HEK293 (cell line): ENCODE measurements around the gene RPL6.
A peak's percentile ranks its signal among the peaks of the same experiment; 100 is the strongest.
"Not testable (repeated sequence)": the region's sequence is repeated elsewhere in the genome, so short reads cannot be mapped to it uniquely, and the experiment has no call there.

Experiments
- CTCF ChIA-PET: fragments of 350-600 bp; formaldehyde crosslinking; extraction: SDS; loops from one replicate; lab custom pipeline; 2021; ENCODE audit warnings: antibody characterized with exemption; lab: Yijun Ruan, JAX
- POLR2A ChIA-PET: fragments of 300-600 bp; formaldehyde crosslinking; extraction: SDS; loops from one replicate; lab custom pipeline; 2020; ENCODE audit warnings: antibody characterized with exemption, inconsistent platforms; lab: Yijun Ruan, JAX
- H3K27ac ChIP-seq: fragments of 200-500 bp; sonication (Bioruptor generic); 2 replicates; pipeline ENCODE4 v1.5.1; 2014; ENCODE audit warnings: low read depth, low read length, control low read depth, inconsistent platforms; ENCODE audit errors: extremely low read depth
- H3K36me3 ChIP-seq, 2 experiments: fragments of 200-500 bp in 1 of 2; sonication (Bioruptor generic) in 1 of 2; 1 replicate in 1 of 2; 2 replicates in 1 of 2; pipeline ENCODE4 v1.5.1; 2014 to 2017; ENCODE audit warnings: inconsistent platforms in 2 of 2, low read length in 2 of 2; ENCODE audit not compliant: control insufficient read depth in 2 of 2, insufficient read depth in 1 of 2
- H3K4me1 ChIP-seq: fragments of 200-500 bp; sonication (Bioruptor generic); 2 replicates; pipeline ENCODE4 v1.5.1; 2014; ENCODE audit warnings: mild to moderate bottlenecking, low read length, inconsistent platforms; ENCODE audit not compliant: control insufficient read depth, insufficient read depth
- H3K4me3 ChIP-seq: 2 replicates; pipeline ENCODE4 v1.5.1; 2011; ENCODE audit warnings: low read depth, mild to moderate bottlenecking, control low read depth, low read length, moderate library complexity
- H3K9me3 ChIP-seq: fragments of 200-500 bp; sonication (Bioruptor generic); 2 replicates; pipeline ENCODE4 v1.5.1; 2014; ENCODE audit warnings: low read depth, low read length, inconsistent platforms; ENCODE audit not compliant: control insufficient read depth, insufficient read depth
- CTCF ChIP-seq: fragments of 450-650 bp; formaldehyde crosslinking; IDR thresholded peaks from 2 replicates; pipeline ENCODE4 v1.5.1; 2016; ENCODE audit warnings: missing biosample characterization, missing genetic modification characterization
- ELK4 ChIP-seq: IDR thresholded peaks from 2 replicates; pipeline ENCODE4 v1.6.1; 2011; ENCODE audit warnings: mild to moderate bottlenecking, low read depth, low read length, borderline replicate concordance
- GLIS1 ChIP-seq: fragments of 450-650 bp; formaldehyde crosslinking; IDR thresholded peaks from 2 replicates; pipeline ENCODE4 v1.5.1; 2016; ENCODE audit warnings: missing biosample characterization, missing genetic modification characterization
- KLF8 ChIP-seq: fragments of 450-650 bp; formaldehyde crosslinking; IDR thresholded peaks from 2 replicates; pipeline ENCODE4 v1.5.1; 2016; ENCODE audit warnings: missing biosample characterization, missing genetic modification characterization
- ZBTB1 ChIP-seq: fragments of 450-650 bp; formaldehyde crosslinking; IDR thresholded peaks from 2 replicates; pipeline ENCODE4 v1.5.1; 2016; ENCODE audit warnings: missing biosample characterization, missing genetic modification characterization
- ZNF221 ChIP-seq: fragments of 450-650 bp; formaldehyde crosslinking; IDR thresholded peaks from 2 replicates; pipeline ENCODE4 v1.5.1; 2017; ENCODE audit warnings: missing biosample characterization, missing genetic modification characterization, borderline replicate concordance
- ZNF324 ChIP-seq: fragments of 450-650 bp; formaldehyde crosslinking; IDR thresholded peaks from 2 replicates; pipeline ENCODE4 v1.5.1; 2016; ENCODE audit warnings: missing biosample characterization, missing genetic modification characterization
- ZNF354C ChIP-seq: fragments of 450-650 bp; formaldehyde crosslinking; IDR thresholded peaks from 2 replicates; pipeline ENCODE4 v1.5.1; 2016; ENCODE audit warnings: missing biosample characterization, missing genetic modification characterization, low read depth, borderline replicate concordance
- ZNF521 ChIP-seq: fragments of 450-650 bp; formaldehyde crosslinking; IDR thresholded peaks from 2 replicates; pipeline ENCODE4 v1.5.1; 2017; ENCODE audit warnings: missing biosample characterization, mild to moderate bottlenecking, missing genetic modification characterization
- ZNF555 ChIP-seq: fragments of 450-650 bp; formaldehyde crosslinking; conservative IDR thresholded peaks from 2 replicates; pipeline ENCODE4 v1.5.1; 2017; ENCODE audit warnings: missing biosample characterization, mild to moderate bottlenecking, missing genetic modification characterization, inconsistent platforms
- ZNF621 ChIP-seq: fragments of 450-650 bp; formaldehyde crosslinking; IDR thresholded peaks from 2 replicates; pipeline ENCODE4 v1.5.1; 2017; ENCODE audit warnings: missing biosample characterization, missing genetic modification characterization
- ZNF623 ChIP-seq: fragments of 450-650 bp; formaldehyde crosslinking; IDR thresholded peaks from 2 replicates; pipeline ENCODE4 v1.5.1; 2016; ENCODE audit warnings: missing biosample characterization, missing genetic modification characterization
- ZNF624 ChIP-seq: fragments of 450-650 bp; formaldehyde crosslinking; IDR thresholded peaks from 2 replicates; pipeline ENCODE4 v1.5.1; 2017; ENCODE audit warnings: missing biosample characterization, missing genetic modification characterization
- ZNF629 ChIP-seq: fragments of 450-650 bp; formaldehyde crosslinking; IDR thresholded peaks from 2 replicates; pipeline ENCODE4 v1.5.1; 2017; ENCODE audit warnings: missing biosample characterization, missing genetic modification characterization
- ZNF660 ChIP-seq: fragments of 450-650 bp; IDR thresholded peaks from 2 replicates; pipeline ENCODE4 v1.5.1; 2018; ENCODE audit warnings: missing biosample characterization, mild to moderate bottlenecking, missing genetic modification characterization
- ZNF664 ChIP-seq: fragments of 450-650 bp; formaldehyde crosslinking; IDR thresholded peaks from 2 replicates; pipeline ENCODE4 v1.5.1; 2016; ENCODE audit warnings: missing biosample characterization, missing genetic modification characterization
- ZNF830 ChIP-seq: fragments of 450-650 bp; IDR thresholded peaks from 2 replicates; pipeline ENCODE4 v1.5.0; 2018; ENCODE audit warnings: missing biosample characterization, missing genetic modification characterization, low read depth, mild to moderate bottlenecking, moderate library complexity
- ZNF837 ChIP-seq: fragments of 450-650 bp; formaldehyde crosslinking; IDR thresholded peaks from 2 replicates; pipeline ENCODE4 v1.5.1; 2016; ENCODE audit warnings: missing biosample characterization, missing genetic modification characterization
- TF ChIP-seq, protein P1 (sequence below): fragments of 450-650 bp; formaldehyde crosslinking; IDR thresholded peaks from 2 replicates; pipeline ENCODE4 v1.5.1; 2016; ENCODE audit warnings: missing biosample characterization, missing genetic modification characterization
- TF ChIP-seq, protein P2 (sequence below): fragments of 450-650 bp; formaldehyde crosslinking; IDR thresholded peaks from 2 replicates; pipeline ENCODE4 v1.5.1; 2016; ENCODE audit warnings: missing biosample characterization, missing genetic modification characterization
- TF ChIP-seq, protein P3 (sequence below): fragments of 450-650 bp; formaldehyde crosslinking; IDR thresholded peaks from 2 replicates; pipeline ENCODE4 v1.5.1; 2016; ENCODE audit warnings: missing biosample characterization, missing genetic modification characterization

The RPL6 gene

DNA sequence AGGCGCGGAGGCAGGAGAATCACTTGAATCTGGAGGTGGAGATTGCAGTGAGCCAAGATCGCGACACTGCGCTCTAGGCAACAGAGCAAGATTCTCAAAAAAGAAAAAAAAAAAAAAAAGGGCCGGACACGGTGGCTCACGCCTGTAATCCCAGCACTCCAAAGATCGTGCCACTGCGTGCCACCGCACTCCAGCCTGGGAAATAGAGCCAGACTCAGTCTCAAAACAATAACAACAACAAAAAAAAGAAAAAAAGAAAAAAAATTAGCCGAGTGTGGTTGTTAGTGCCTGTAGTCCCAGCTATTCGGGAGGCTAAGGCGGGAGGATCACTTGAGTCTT lies 470 bp upstream of the RPL6 start:
- TF ChIP-seq ZNF837 (no peak), ZNF354C (tag by site-specific recombination) (no peak), ZNF624 (no peak), ELK4 (no peak), ZNF629 (tag by site-specific recombination) (no peak), ZNF324 (tag by site-specific recombination) (0 out of 2 replicates have a peak, but pooled peaks have one; percentile 3)
- TF ChIP-seq, protein P1, sequence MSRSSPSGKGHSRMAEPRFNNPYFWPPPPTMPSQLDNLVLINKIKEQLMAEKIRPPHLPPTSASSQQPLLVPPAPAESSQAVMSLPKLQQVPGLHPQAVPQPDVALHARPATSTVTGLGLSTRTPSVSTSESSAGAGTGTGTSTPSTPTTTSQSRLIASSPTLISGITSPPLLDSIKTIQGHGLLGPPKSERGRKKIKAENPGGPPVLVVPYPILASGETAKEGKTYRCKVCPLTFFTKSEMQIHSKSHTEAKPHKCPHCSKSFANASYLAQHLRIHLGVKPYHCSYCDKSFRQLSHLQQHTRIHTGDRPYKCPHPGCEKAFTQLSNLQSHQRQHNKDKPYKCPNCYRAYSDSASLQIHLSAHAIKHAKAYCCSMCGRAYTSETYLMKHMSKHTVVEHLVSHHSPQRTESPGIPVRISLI (tag by site-specific recombination), result 0 out of 2 replicates have a peak, but pooled peaks have one; percentile 47
- TF ChIP-seq, protein P2, sequence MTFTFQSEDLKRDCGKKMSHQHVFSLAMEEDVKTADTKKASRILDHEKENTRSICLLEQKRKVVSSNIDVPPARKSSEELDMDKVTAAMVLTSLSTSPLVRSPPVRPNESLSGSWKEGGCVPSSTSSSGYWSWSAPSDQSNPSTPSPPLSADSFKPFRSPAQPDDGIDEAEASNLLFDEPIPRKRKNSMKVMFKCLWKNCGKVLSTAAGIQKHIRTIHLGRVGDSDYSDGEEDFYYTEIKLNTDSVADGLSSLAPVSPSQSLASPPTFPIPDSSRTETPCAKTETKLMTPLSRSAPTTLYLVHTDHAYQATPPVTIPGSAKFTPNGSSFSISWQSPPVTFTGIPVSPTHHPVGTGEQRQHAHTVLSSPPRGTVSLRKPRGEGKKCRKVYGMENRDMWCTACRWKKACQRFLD, result no peak
- TF ChIP-seq, all 188 proteins: peak for 2
- Histone ChIP-seq H3K27ac (no peak overlapping the region), H3K9me3 (no peaks in the 10 kb centered on the region), H3K4me1 (no peaks in the 10 kb centered on the region), H3K36me3 (peaks cover 24 to 41% of the 10 kb centered on the region in 2 experiments), H3K4me3 (no peak overlapping the region)
- ChIA-PET POLR2A (no interaction called here), CTCF (interaction anchor here (0.6 to 1.1 kb wide), 3 partner anchors 32 to 597 kb away, joined by 3 to 10 read pairs (median 4); no protein-coding TSS in a partner anchor)

DNA sequence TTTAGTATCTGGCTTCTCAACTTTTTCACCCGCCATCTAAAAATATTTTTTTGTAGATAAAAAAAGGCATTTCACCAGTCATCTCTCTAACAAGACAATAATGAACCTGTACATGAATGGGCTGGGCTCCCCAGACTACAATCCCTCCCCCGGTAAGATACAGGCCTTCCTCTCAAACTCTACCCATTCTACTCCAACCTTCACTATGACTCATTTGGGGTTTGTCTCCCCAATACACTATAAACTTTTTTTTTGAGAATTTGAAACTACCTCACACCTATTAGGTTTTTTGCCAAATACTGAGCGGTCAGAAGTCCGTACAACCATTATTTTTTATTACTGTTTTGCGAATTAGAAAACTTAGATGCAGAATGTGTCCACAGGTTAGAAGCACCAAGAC lies 784 bp downstream of the RPL6 start:
- TF ChIP-seq ZNF521 (tag by site-specific recombination) (no peak), ZNF555 (tag by site-specific recombination) (no peak), ZNF624 (no peak), ZNF660 (tag by site-specific recombination) (no peak), ZNF664 (tag by site-specific recombination) (no peak), ZNF623 (tag by site-specific recombination) (no peak), ZNF621 (tag by site-specific recombination) (no peak), GLIS1 (tag by site-specific recombination) (no peak), ZBTB1 (tag by site-specific recombination) (no peak), ZNF221 (tag by site-specific recombination) (no peak), ZNF830 (tag by site-specific recombination) (no peak), KLF8 (tag by site-specific recombination) (no peak), CTCF (tag by site-specific recombination) (no peak)
- TF ChIP-seq, protein P3, sequence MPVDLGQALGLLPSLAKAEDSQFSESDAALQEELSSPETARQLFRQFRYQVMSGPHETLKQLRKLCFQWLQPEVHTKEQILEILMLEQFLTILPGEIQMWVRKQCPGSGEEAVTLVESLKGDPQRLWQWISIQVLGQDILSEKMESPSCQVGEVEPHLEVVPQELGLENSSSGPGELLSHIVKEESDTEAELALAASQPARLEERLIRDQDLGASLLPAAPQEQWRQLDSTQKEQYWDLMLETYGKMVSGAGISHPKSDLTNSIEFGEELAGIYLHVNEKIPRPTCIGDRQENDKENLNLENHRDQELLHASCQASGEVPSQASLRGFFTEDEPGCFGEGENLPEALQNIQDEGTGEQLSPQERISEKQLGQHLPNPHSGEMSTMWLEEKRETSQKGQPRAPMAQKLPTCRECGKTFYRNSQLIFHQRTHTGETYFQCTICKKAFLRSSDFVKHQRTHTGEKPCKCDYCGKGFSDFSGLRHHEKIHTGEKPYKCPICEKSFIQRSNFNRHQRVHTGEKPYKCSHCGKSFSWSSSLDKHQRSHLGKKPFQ (tag by site-specific recombination), result no peak
- Histone ChIP-seq H3K36me3 (peaks cover 30 to 51% of the 10 kb centered on the region in 2 experiments), H3K27ac (peak overlapping the region; percentile 100), H3K4me3 (peak overlapping the region; percentile 93), H3K9me3 (no peaks in the 10 kb centered on the region), H3K4me1 (no peaks in the 10 kb centered on the region)
- ChIA-PET POLR2A (no interaction called here), CTCF (no interaction called here)

DNA sequence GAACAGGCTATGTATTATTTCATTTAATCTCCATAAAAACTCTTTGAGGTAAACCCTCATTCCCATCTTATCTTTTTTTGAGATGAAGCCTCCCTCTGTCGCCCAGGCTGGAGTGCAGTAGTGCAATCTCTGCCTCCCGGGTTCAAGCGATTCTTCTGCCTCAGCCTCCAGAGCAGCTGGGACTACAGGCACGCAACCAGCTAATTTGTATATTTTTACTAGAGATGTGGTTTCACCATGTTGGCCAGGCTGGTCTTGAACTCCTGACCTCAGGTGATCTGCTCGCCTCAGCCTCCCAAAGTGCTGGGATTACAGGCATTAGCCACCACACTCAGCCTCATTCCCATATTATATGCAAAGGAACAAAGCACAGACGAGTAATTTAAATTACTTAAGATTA lies 1.7 kb downstream of the RPL6 start:
- H3K27ac ChIP-seq, POLR2A ChIA-PET, H3K9me3 ChIP-seq, H3K4me1 ChIP-seq, CTCF ChIA-PET: not testable (repeated sequence)
- Histone ChIP-seq H3K36me3 (peaks cover 31 to 51% of the 10 kb centered on the region in 2 experiments), H3K4me3 (peak overlapping the region; percentile 25)
